ENCODE results near the gene GPSM1.

DNA sequence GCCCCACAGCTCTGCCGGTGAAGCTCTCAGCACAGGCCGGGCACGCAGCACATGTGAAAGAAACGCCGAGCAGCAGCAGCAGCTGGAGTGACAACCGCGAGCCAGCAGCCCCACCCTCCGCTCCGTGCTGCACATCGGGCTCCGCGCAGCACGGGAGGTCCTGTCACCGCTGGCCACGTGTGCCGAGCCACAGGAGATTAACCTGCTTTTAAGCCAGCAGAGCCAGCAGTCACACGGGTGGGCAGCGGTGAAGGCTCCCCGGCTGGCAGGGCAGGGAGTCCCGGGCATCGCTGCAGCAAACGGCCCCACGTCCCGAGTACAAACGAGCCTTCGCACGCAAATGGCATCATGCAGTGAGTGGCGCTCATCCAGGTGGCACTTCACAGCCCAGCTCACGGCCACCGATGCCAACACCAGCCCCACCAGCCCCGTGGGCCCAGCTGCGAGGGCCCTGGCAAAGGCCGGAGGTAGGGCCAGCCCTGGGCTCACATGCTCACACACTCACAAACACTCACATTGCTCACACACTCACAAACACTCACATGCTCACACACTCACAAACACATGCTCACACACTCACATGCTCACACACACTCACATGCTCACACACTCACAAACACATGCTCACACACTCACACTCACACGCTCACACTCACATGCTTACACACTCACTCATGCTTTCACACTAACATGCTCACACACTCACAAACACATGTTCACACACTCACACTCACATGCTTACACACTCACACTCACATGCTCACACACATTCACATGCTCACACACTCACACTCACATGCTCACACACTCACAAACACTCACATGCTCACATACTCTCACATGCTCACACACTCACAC is 34.5 kb upstream of the GPSM1 start:
- TF ChIP-seq, protein P1, sequence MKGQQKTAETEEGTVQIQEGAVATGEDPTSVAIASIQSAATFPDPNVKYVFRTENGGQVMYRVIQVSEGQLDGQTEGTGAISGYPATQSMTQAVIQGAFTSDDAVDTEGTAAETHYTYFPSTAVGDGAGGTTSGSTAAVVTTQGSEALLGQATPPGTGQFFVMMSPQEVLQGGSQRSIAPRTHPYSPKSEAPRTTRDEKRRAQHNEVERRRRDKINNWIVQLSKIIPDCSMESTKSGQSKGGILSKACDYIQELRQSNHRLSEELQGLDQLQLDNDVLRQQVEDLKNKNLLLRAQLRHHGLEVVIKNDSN (IDR thresholded peaks at IDR 0.05), result no peak
- no peak for TF ChIP-seq ZBTB7A (IDR thresholded peaks at IDR 0.05; ENCODE audit: low read depth)
- TF ChIP-seq, protein P2, sequence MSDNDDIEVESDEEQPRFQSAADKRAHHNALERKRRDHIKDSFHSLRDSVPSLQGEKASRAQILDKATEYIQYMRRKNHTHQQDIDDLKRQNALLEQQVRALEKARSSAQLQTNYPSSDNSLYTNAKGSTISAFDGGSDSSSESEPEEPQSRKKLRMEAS (IDR thresholded peaks at IDR 0.05), result no peak
- TF ChIP-seq EGR1 (IDR thresholded peaks at IDR 0.05), result no peak
- TF ChIP-seq CEBPB (IDR thresholded peaks at IDR 0.05), result no peak
- TF ChIP-seq TEAD4 (IDR thresholded peaks at IDR 0.05), result no peak
- TF ChIP-seq TCF12 (IDR thresholded peaks at IDR 0.05; ENCODE audit: low read depth), result no peak
- TF ChIP-seq CREB1 (IDR thresholded peaks at IDR 0.05; ENCODE audit: low read depth), result no peak
